Lower leg skin (tissue), 3 donors: ENCODE data around the gene SLBP.

Experiments
- CTCF ChIP-seq, 3 donors: fragments of 450-650 bp; IDR thresholded peaks; one replicate each; pipeline ENCODE4 v1.5.1; 2016; ENCODE audit warnings: antibody characterized with exemption in 3 of 3, mild to moderate bottlenecking in 3 of 3, moderate library complexity in 2 of 3
- POLR2A ChIP-seq, 2 donors: fragments of 450-650 bp; IDR thresholded peaks; one replicate each; pipeline ENCODE4 v1.6.1; 2016 to 2017; ENCODE audit warnings: antibody characterized with exemption in 2 of 2, mild to moderate bottlenecking in 1 of 2, moderate library complexity in 1 of 2

- TF ChIP-seq POLR2A (IDR thresholded peaks at IDR 0.05) = no peak
- TF ChIP-seq CTCF (IDR thresholded peaks at IDR 0.05) = no peak
These were observed 13.4 kb upstream of the SLBP start for GRCh38 chr4:1725521-1725920.
